Measurements from ENCODE around the gene TSFM.

The TSFM gene

GRCh38 chr12:57776247-57776587, 6.4 kb upstream of the TSFM start (continued):
- TF ChIP-seq ZBTB17 (tag by site-specific recombination; IDR thresholded peaks at IDR 0.05) (no peak), ZFP69B (tag by site-specific recombination; IDR thresholded peaks at IDR 0.05) (no peak), ZNF658 (tag by site-specific recombination; IDR thresholded peaks at IDR 0.05) (no peak)
- TF ChIP-seq, protein P1, sequence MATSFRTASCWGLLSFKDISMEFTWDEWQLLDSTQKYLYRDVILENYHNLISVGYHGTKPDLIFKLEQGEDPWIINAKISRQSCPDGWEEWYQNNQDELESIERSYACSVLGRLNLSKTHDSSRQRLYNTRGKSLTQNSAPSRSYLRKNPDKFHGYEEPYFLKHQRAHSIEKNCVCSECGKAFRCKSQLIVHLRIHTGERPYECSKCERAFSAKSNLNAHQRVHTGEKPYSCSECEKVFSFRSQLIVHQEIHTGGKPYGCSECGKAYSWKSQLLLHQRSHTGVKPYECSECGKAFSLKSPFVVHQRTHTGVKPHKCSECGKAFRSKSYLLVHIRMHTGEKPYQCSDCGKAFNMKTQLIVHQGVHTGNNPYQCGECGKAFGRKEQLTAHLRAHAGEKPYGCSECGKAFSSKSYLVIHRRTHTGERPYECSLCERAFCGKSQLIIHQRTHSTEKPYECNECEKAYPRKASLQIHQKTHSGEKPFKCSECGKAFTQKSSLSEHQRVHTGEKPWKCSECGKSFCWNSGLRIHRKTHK (tag by site-specific recombination; IDR thresholded peaks at IDR 0.05): no peak

DNA sequence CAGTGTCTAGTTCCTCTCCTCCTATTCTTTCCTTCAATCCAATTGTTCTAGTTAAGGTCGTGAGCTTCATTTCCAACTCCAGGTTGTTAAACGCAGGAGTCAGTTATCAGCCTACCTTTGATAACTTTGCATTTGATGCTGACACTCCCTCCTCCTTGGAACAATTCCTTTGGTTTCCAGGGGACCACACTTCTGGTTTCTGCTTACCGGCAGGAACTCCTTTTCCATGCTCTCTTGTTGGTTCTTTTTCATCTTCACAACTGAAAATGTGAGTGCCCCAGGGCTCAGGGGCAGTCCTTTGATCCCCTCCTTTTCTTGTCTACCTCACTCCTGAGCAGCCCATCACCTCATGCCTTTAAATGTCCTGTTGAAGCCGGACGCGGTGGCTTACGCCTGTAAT, 5.2 kb upstream of the TSFM start:
- POLR2A ChIA-PET: no interaction called here
- TF ChIP-seq ZNF704 (tag by site-specific recombination; IDR thresholded peaks at IDR 0.05) (no peak), ZNF350 (tag by site-specific recombination; IDR thresholded peaks at IDR 0.05) (no peak), ZNF302 (tag by site-specific recombination; IDR thresholded peaks at IDR 0.05; ENCODE audit: low read depth) (no peak), ZNF10 (tag by site-specific recombination; IDR thresholded peaks at IDR 0.05) (no peak), ZNF433 (tag by site-specific recombination; IDR thresholded peaks at IDR 0.05; ENCODE audit: low read depth) (no peak), ZNF558 (tag by site-specific recombination; IDR thresholded peaks at IDR 0.05) (no peak), ZNF121 (tag by site-specific recombination; IDR thresholded peaks at IDR 0.05) (no peak), HOXC10 (CRISPR knock-in tag; IDR thresholded peaks at IDR 0.05) (no peak), PRDM6 (tag by site-specific recombination; IDR thresholded peaks at IDR 0.05) (no peak), KLF1 (tag by site-specific recombination; IDR thresholded peaks at IDR 0.05) (no peak), ZNF488 (tag by site-specific recombination; IDR thresholded peaks at IDR 0.05) (no peak), SP7 (tag by site-specific recombination; IDR thresholded peaks at IDR 0.05) (no peak), ZNF138 (tag by site-specific recombination; IDR thresholded peaks at IDR 0.05; ENCODE audit: borderline replicate concordance) (no peak), ZNF416 (tag by site-specific recombination; IDR thresholded peaks at IDR 0.05) (no peak), ZNF48 (tag by site-specific recombination; IDR thresholded peaks at IDR 0.05) (no peak), ZNF785 (tag by site-specific recombination; IDR thresholded peaks at IDR 0.05) (no peak), SCRT2 (tag by site-specific recombination; IDR thresholded peaks at IDR 0.05) (no peak)
- TF ChIP-seq, protein P2, sequence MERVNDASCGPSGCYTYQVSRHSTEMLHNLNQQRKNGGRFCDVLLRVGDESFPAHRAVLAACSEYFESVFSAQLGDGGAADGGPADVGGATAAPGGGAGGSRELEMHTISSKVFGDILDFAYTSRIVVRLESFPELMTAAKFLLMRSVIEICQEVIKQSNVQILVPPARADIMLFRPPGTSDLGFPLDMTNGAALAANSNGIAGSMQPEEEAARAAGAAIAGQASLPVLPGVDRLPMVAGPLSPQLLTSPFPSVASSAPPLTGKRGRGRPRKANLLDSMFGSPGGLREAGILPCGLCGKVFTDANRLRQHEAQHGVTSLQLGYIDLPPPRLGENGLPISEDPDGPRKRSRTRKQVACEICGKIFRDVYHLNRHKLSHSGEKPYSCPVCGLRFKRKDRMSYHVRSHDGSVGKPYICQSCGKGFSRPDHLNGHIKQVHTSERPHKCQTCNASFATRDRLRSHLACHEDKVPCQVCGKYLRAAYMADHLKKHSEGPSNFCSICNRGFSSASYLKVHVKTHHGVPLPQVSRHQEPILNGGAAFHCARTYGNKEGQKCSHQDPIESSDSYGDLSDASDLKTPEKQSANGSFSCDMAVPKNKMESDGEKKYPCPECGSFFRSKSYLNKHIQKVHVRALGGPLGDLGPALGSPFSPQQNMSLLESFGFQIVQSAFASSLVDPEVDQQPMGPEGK (tag by site-specific recombination; IDR thresholded peaks at IDR 0.05): no peak
- TF ChIP-seq, protein P3, sequence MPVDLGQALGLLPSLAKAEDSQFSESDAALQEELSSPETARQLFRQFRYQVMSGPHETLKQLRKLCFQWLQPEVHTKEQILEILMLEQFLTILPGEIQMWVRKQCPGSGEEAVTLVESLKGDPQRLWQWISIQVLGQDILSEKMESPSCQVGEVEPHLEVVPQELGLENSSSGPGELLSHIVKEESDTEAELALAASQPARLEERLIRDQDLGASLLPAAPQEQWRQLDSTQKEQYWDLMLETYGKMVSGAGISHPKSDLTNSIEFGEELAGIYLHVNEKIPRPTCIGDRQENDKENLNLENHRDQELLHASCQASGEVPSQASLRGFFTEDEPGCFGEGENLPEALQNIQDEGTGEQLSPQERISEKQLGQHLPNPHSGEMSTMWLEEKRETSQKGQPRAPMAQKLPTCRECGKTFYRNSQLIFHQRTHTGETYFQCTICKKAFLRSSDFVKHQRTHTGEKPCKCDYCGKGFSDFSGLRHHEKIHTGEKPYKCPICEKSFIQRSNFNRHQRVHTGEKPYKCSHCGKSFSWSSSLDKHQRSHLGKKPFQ (tag by site-specific recombination; IDR thresholded peaks at IDR 0.05): no peak
- TF ChIP-seq, protein P4, sequence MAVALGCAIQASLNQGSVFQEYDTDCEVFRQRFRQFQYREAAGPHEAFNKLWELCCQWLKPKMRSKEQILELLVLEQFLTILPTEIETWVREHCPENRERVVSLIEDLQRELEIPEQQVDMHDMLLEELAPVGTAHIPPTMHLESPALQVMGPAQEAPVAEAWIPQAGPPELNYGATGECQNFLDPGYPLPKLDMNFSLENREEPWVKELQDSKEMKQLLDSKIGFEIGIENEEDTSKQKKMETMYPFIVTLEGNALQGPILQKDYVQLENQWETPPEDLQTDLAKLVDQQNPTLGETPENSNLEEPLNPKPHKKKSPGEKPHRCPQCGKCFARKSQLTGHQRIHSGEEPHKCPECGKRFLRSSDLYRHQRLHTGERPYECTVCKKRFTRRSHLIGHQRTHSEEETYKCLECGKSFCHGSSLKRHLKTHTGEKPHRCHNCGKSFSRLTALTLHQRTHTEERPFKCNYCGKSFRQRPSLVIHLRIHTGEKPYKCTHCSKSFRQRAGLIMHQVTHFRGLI (tag by site-specific recombination; IDR thresholded peaks at IDR 0.05): no peak

More for the DNA sequence above, 5.2 kb upstream of the TSFM start:
- Histone ChIP-seq H3K27ac (ENCODE audit: extremely low read depth, low read depth, low read length) (no peak overlapping the region), H3K4me3 (ENCODE audit: low read depth, low read length) (no peak overlapping the region), H3K4me1 (ENCODE audit: control insufficient read depth, insufficient read depth, low read length) (0 out of 2 replicates have a peak, but pooled peaks cover 3% of the 10 kb centered on the region), H3K9me3 (ENCODE audit: control insufficient read depth, insufficient read depth, low read depth, low read length) (no peaks in the 10 kb centered on the region), H3K36me3 (ENCODE audit: control insufficient read depth in 2 of 2, insufficient read depth in 1 of 2, low read length in 2 of 2) (peaks cover 5 to 30% of the 10 kb centered on the region in 2 experiments; a peak in 2 of 3 replicates)
- CTCF ChIA-PET: no interaction called here

Measured in HEK293 (cell line).